GM18951 (cell line): ENCODE results near the gene CCNY.

Experiments
- POLR2A ChIP-seq: IDR thresholded peaks from 4 replicates; pipeline ENCODE4 v1.6.1; 2011; ENCODE audit warnings: mild to moderate bottlenecking; ENCODE audit not compliant: insufficient read length, insufficient read depth; ENCODE audit errors: extremely low read depth
- in situ Hi-C: fragments of 300-500 bp; cut with MboI; formaldehyde crosslinking; loops from one replicate; pipeline ENCODE4 v1.12.0; 2022; ENCODE audit warnings: low sequenced_read_pairs, mixed read lengths, inconsistent platforms; ENCODE audit not compliant: unreplicated experiment

The CCNY gene

DNA sequence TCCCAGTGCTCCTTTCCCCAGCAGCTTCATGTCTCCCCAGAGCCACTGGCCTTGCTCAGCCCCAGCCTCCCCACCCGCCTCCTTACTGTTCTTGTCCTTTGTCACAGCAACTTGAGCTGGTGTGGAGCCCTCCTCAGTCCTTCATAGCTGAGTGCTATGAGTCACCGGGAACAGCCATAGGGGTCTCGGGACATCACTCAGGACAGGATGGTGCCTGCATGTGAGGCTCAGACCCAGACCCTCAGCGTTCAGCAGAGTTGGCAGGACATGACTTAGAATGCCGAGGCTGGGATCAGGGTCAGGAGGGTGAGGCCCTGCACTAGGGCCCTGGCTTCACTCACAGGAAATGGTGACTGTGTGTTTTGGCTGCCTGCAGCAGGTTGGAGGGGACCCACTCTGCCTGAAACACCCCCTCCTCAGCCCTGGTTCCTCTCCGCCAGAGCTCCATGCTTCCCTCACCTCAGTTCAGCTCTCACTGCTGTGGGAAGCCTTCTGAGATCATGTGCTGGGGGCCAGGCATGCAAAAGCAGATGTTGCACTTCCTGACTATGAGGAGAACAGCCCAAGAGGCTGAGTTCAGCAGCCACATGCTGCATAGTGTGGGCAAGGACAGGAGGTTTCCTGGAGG lies 228.1 kb downstream of the CCNY start:
- in situ Hi-C loops = no loop called here
- TF ChIP-seq POLR2A = no peak

DNA sequence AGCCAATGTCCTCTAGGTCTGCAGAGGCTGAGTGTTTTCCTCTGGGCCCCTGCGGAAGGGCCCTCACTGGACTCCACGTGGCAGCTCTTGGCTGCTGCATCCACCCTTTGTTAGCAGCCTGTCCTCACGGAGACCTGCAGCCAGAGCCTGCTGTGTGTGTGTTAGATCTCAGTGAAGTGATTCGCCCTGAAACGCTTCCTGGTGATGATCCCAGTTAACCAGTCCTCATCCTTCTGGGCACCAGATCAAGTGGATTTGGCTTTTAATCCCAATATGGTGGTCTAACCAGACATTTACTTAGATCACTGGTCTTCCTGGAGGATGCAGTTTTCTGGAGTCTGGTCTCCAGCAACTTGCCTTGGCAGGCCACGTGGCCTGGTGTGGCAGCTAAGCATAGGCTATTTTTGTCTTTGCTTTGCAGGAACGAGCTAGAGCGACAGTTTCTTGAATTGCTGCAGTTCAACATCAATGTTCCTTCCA lies 229.3 kb downstream of the CCNY start:
- TF ChIP-seq POLR2A = no peak
- in situ Hi-C loops = no loop called here

GRCh38 chr10:35567951-35568350 lies 231.6 kb downstream of the CCNY start:
- in situ Hi-C loops = no loop called here
- TF ChIP-seq POLR2A = no peak

DNA sequence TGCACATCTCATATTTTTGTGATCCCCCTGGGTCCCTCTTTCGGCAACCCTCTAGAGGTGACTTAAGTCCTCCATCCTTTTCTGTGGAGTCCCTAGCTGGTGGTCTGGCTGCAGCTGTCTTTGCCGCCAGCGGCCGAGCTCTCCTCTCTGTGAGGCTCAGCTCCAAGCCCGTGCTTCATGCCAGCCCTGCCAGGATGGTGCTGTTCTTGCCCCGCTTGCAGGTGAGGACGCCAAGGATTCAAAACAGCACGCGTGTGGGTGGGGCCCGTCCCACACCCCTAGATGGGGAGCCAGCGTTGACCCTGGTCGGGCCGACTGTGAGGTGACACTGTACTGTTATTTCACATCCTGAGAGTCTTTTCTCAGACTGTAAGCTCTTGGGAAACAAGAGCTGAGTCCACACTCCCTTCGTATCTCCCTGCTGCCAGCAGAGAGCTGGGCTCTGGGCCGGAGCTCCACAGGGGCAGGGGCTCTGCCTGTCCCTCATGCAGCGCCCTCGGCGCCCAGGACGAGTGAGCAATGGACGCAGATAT lies 232.2 kb downstream of the CCNY start:
- in situ Hi-C loops = no loop called here
- TF ChIP-seq POLR2A = no peak

DNA sequence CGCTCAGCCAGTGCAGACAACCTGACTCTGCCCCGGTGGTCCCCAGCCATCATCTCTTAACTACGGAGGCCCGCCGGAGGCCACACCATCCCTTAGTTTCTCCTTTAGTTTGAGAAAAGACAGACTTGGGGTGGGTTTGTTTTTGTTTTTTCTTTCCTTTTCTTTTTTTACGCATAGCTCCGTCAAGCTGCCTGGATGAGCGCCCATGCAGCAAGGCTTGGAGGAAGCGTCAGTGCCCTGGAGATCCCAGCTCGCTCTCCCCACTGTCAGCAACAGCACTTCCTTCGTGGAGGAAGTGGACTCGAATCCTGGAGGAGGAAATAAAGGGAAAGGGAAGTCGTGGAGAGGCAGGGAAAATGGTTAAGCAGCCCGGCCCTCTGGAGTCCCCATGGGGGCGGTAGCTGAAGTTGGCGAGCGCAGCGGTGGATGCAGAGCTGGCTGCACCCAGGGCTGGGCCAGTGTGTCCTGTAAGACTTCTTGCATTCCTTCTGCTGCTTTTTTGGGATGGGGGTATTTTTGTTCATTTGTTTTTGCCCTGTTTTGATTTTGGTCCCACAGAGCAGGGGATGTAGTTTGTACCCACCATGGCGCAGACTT lies 232.9 kb downstream of the CCNY start:
- no peak for TF ChIP-seq POLR2A
- in situ Hi-C loops = no loop called here

- in situ Hi-C loops = no loop called here
- TF ChIP-seq POLR2A = no peak
These were observed 233.5 kb downstream of the CCNY start for GRCh38 chr10:35569836-35570235.

DNA sequence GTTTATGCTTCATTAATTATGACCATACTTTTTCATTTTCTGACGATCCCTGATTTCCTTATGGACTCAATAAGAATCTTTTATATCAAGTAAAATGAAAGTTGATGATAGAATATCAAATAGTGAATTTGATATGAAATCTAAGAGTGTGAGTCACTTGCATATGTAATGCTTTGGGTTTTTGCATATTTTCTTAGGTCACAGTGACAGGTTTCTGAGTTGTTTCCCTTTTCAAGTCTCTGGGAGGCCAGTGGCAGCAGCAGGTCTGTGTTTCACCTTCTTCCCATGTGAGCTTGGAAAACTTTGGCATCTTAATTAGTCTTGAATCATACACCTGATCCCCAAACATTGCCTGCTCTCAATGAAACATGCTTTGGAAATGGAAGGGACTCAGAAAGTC lies 234.1 kb downstream of the CCNY start:
- in situ Hi-C loops = no loop called here
- TF ChIP-seq POLR2A = no peak

DNA sequence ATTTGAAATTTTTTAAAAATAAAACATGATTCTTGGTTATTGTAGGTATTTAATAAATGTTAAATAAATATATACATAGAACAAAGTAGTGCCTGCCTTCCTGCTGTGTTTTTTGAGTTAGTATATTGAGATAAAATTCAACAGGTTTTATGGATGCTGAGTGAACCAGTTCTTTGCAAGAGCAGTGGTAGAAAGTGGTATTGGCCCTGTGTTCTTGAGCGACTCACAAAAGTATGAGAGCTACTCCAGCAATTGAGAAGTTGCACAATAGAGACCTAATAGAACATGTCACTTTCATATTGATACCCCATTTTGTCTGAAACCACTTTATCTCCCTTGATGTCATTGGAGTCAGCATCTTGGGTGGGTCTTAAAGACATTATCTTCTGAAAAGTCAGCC lies 236.3 kb downstream of the CCNY start:
- no peak for TF ChIP-seq POLR2A
- in situ Hi-C loops = no loop called here

GRCh38 chr10:35573796-35574195 lies 237.5 kb downstream of the CCNY start:
- no peak for TF ChIP-seq POLR2A
- in situ Hi-C loops = no loop called here

GRCh38 chr10:35574924-35575352 lies 238.6 kb downstream of the CCNY start:
- in situ Hi-C loops = loop anchor here (25.0 kb wide), 1 partner anchor 463 kb away; no protein-coding TSS in a partner anchor
- no peak for TF ChIP-seq POLR2A

DNA sequence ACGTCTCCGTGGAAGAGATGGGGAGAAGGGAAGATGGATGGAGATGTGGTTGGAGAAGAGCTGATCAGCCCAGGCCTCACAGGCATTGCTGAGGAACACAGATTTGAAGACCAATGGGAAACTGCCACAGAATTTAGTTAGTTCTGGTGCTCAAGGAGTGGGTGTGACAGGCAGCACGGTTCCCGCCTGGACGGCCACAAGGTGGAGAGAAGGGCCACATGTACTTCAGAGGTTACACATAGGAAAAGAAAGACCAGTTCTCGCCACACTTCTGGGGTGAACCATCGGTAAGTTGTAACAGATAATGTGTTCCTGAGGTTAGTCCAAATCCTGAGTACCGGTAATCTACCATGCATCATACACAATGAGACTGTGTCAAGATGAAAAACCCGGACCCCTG lies 239.3 kb downstream of the CCNY start:
- no peak for TF ChIP-seq POLR2A
- in situ Hi-C loops = loop anchor here (25.0 kb wide), 1 partner anchor 463 kb away; no protein-coding TSS in a partner anchor

GRCh38 chr10:35576730-35577129 lies 240.4 kb downstream of the CCNY start:
- in situ Hi-C loops = loop anchor here (25.0 kb wide), 1 partner anchor 464 kb away; no protein-coding TSS in a partner anchor
- no peak for TF ChIP-seq POLR2A

DNA sequence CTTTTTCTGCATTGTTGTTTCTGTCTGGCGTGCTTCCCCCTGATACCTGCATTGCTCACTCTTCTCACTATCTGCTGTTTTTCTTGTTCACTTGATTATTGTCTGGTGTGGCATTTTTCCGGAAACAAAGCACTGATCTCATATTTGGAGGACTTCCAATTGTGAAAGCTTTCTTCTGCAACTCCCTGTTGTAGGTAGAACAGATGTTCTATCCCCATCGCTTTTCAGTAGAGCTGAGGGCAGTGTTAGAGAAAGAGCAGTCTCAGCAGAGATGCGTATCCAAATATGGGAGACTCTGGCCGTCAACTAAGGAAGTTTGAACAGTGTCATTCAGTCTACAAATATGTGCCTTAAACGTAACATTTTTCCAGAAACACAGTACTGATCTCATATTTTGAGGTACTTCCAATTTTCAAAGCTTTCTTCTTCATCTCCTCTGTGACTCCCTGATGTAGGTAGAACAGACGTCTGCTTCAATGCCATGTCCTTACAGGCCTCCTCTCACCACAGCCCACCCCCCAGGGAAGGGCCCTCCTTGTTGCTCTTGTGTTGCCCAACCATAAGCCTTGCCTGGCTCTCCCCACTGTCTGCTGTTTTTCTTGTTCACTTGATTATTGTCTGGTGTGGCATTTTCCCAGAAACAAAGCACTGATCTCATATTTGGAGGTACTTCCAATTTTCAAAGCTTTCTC lies 241.8 kb downstream of the CCNY start:
- no peak for TF ChIP-seq POLR2A
- in situ Hi-C loops = loop anchor here (25.0 kb wide), 1 partner anchor 466 kb away; no protein-coding TSS in a partner anchor

GRCh38 chr10:35578618-35578956 lies 242.3 kb downstream of the CCNY start:
- no peak for TF ChIP-seq POLR2A
- in situ Hi-C loops = loop anchor here (25.0 kb wide), 1 partner anchor 466 kb away; no protein-coding TSS in a partner anchor

DNA sequence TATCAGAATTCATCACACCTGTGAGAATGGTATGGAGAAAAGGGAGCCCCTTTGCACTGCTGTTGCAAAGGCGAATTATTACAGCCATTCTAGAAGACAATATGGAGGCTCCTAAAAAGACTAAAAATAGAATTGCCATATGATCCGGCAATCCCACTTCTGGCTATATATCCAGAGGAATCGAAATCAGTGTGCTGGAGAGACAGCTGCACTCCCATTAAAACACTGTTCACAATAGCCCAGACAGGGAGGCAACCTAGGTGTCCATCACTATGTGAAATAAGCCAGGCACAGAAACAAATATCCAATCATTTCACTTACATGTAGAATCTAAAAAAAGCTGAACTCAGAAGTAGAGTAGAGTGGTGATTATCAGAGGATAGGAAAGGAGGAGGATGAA lies 242.8 kb downstream of the CCNY start:
- in situ Hi-C loops = loop anchor here (25.0 kb wide), 1 partner anchor 467 kb away; no protein-coding TSS in a partner anchor

More for the DNA sequence above, 242.8 kb downstream of the CCNY start:
- TF ChIP-seq POLR2A = no peak
